Measurements from ENCODE around the gene WIZ. TPM values are rescaled to one million over a fixed set of nuclear protein-coding genes. Genes with fewer than 3 reads are reported as not detected.

WIZ gene
- total and polyA plus RNA-seq, 9 of the 15 experiments (the other 6 are each of a cell fraction or from before 2014, with no cell fraction given) = 0.06 to 37.5 (median 4.8) TPM

- TF ChIP-seq, protein P1, sequence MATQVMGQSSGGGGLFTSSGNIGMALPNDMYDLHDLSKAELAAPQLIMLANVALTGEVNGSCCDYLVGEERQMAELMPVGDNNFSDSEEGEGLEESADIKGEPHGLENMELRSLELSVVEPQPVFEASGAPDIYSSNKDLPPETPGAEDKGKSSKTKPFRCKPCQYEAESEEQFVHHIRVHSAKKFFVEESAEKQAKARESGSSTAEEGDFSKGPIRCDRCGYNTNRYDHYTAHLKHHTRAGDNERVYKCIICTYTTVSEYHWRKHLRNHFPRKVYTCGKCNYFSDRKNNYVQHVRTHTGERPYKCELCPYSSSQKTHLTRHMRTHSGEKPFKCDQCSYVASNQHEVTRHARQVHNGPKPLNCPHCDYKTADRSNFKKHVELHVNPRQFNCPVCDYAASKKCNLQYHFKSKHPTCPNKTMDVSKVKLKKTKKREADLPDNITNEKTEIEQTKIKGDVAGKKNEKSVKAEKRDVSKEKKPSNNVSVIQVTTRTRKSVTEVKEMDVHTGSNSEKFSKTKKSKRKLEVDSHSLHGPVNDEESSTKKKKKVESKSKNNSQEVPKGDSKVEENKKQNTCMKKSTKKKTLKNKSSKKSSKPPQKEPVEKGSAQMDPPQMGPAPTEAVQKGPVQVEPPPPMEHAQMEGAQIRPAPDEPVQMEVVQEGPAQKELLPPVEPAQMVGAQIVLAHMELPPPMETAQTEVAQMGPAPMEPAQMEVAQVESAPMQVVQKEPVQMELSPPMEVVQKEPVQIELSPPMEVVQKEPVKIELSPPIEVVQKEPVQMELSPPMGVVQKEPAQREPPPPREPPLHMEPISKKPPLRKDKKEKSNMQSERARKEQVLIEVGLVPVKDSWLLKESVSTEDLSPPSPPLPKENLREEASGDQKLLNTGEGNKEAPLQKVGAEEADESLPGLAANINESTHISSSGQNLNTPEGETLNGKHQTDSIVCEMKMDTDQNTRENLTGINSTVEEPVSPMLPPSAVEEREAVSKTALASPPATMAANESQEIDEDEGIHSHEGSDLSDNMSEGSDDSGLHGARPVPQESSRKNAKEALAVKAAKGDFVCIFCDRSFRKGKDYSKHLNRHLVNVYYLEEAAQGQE (IDR thresholded peaks at IDR 0.05; ENCODE audit: borderline replicate concordance) = no peak
- TF ChIP-seq, protein P1 (CRISPR knock-in tag; IDR thresholded peaks at IDR 0.05; ENCODE audit: low read depth) = peak; percentile 40; the same call in 1 of the 2 replicates
- TF ChIP-seq TGIF2 (CRISPR knock-in tag; IDR thresholded peaks at IDR 0.05) (no peak), BCL6 (CRISPR knock-in tag; IDR thresholded peaks at IDR 0.05) (no peak), STAT5A (IDR thresholded peaks at IDR 0.05; ENCODE audit: borderline replicate concordance, low read length) (no peak), ATF1 (CRISPR knock-in tag; IDR thresholded peaks at IDR 0.05) (no peak), ATF1 (tag; IDR thresholded peaks at IDR 0.05) (peak; percentile 23; the same call in 1 of the 2 replicates), ELF4 (CRISPR knock-in tag; IDR thresholded peaks at IDR 0.05) (no peak), MEF2D (tag; conservative IDR thresholded peaks at IDR 0.05; ENCODE audit: low read depth) (no peak), PTRF (tag; IDR thresholded peaks at IDR 0.05) (no peak), MTA3 (IDR thresholded peaks at IDR 0.05; ENCODE audit: borderline replicate concordance) (peak; percentile 19; the same call in 1 of the 2 replicates), SOX6 (IDR thresholded peaks at IDR 0.05) (0 out of 2 replicates have a peak, but pooled peaks have one; percentile 20), ETS1 (conservative IDR thresholded peaks at IDR 0.05; ENCODE audit: control insufficient read depth, low read depth, low read length) (peak; percentile 4; the same call in 1 of the 2 replicates), RB1 (IDR thresholded peaks at IDR 0.05; ENCODE audit: low read depth) (peak; percentile 9; the same call in 1 of the 2 replicates), SP1 (CRISPR knock-in tag; IDR thresholded peaks at IDR 0.05) (peak; percentile 38; the same call in 1 of the 2 replicates)
- TF ChIP-seq, protein P2, sequence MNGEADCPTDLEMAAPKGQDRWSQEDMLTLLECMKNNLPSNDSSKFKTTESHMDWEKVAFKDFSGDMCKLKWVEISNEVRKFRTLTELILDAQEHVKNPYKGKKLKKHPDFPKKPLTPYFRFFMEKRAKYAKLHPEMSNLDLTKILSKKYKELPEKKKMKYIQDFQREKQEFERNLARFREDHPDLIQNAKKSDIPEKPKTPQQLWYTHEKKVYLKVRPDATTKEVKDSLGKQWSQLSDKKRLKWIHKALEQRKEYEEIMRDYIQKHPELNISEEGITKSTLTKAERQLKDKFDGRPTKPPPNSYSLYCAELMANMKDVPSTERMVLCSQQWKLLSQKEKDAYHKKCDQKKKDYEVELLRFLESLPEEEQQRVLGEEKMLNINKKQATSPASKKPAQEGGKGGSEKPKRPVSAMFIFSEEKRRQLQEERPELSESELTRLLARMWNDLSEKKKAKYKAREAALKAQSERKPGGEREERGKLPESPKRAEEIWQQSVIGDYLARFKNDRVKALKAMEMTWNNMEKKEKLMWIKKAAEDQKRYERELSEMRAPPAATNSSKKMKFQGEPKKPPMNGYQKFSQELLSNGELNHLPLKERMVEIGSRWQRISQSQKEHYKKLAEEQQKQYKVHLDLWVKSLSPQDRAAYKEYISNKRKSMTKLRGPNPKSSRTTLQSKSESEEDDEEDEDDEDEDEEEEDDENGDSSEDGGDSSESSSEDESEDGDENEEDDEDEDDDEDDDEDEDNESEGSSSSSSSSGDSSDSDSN (IDR thresholded peaks at IDR 0.05; ENCODE audit: borderline replicate concordance in 1 of 2, low read depth in 2 of 2, low read length in 2 of 2) = 0 out of 4 replicates have a peak, but pooled peaks of 1 of the 2 experiments have one; percentile 47
These were observed 69.6 kb downstream of the WIZ start (continued) for GRCh38 chr19:15379999-15380647.

Measured in K562 (cell line).